HepG2 (cell line): ENCODE results near the gene LAMC1. TPM values are rescaled to one million over a fixed set of nuclear protein-coding genes. Genes with fewer than 3 reads are reported as not detected.

Experiments used
- ASH2L ChIP-seq: fragments of 300-600, 200-600 bp; sonication (generic); IDR thresholded peaks from 2 replicates; pipeline ENCODE4 v1.7.0; 2017; ENCODE audit warnings: low read depth, mild to moderate bottlenecking, moderate library complexity, mixed read lengths, low read length; ENCODE audit not compliant: insufficient read length
- ATAD3A ChIP-seq: sonication (generic); formaldehyde crosslinking; IDR thresholded peaks from 2 replicates; pipeline ENCODE4 v1.4.0; 2020; ENCODE audit warnings: missing genetic modification reagents
- EED ChIP-seq: sonication (generic); formaldehyde crosslinking; IDR thresholded peaks from 2 replicates; pipeline ENCODE4 v1.5.0; 2020; ENCODE audit warnings: mild to moderate bottlenecking, missing genetic modification reagents
- FOXA1 ChIP-seq, 2 experiments: fragments of 450-650 bp in 1 of 2; sonication (generic) in 1 of 2; formaldehyde crosslinking in 1 of 2; IDR thresholded peaks; 2 replicates each; pipeline versions ENCODE4 v1.4.0 to v1.6.1; 2016 to 2020; ENCODE audit warnings: missing genetic modification reagents in 1 of 2
- HDAC2 ChIP-seq: sonication (generic); formaldehyde crosslinking; IDR thresholded peaks from 2 replicates; pipeline ENCODE4 v1.4.0; 2020; ENCODE audit warnings: missing genetic modification reagents
- MED13 ChIP-seq: sonication (generic); formaldehyde crosslinking; IDR thresholded peaks from 2 replicates; pipeline ENCODE4 v1.5.0; 2020; ENCODE audit warnings: missing genetic modification reagents
- MXD4 ChIP-seq: IDR thresholded peaks from 2 replicates; pipeline ENCODE4 v1.6.1; 2016; ENCODE audit warnings: mild to moderate bottlenecking, missing biosample characterization, missing genetic modification reagents
- NR2F6 ChIP-seq, 2 experiments: IDR thresholded peaks; 2 replicates each; pipeline ENCODE4 v1.6.1; 2016; ENCODE audit warnings: antibody characterized with exemption in 1 of 2, mild to moderate bottlenecking in 1 of 2
- RCOR2 ChIP-seq: IDR thresholded peaks from 2 replicates; pipeline ENCODE4 v1.6.1; 2016; ENCODE audit warnings: missing biosample characterization, missing genetic modification reagents
- SAP130 ChIP-seq: IDR thresholded peaks from 2 replicates; pipeline ENCODE4 v1.6.1; 2016; ENCODE audit warnings: low read depth
- TGIF2 ChIP-seq: IDR thresholded peaks from 2 replicates; pipeline ENCODE4 v1.6.1; 2016; ENCODE audit warnings: control low read depth, missing compliant biosample characterization
- ZEB1 ChIP-seq: IDR thresholded peaks from 2 replicates; pipeline ENCODE4 v1.6.1; 2012; ENCODE audit warnings: mild to moderate bottlenecking, low read depth, inconsistent platforms; ENCODE audit not compliant: insufficient replicate concordance
- ZIK1 ChIP-seq: sonication (generic); formaldehyde crosslinking; IDR thresholded peaks from 2 replicates; pipeline ENCODE4 v1.5.0; 2020; ENCODE audit warnings: mild to moderate bottlenecking, low read depth, missing genetic modification reagents, borderline replicate concordance
- ZNF563 ChIP-seq: sonication (generic); formaldehyde crosslinking; IDR thresholded peaks from 2 replicates; pipeline ENCODE4 v1.8.0; 2022; ENCODE audit warnings: mild to moderate bottlenecking, moderate library complexity, missing genetic modification reagents
- ZNF746 ChIP-seq: sonication (generic); formaldehyde crosslinking; IDR thresholded peaks from 2 replicates; pipeline ENCODE4 v1.8.0; 2022; ENCODE audit warnings: mild to moderate bottlenecking, missing genetic modification reagents
- polyA plus RNA-seq, 8 experiments: library from polyadenylated mRNA; depleted of rRNA in 3 of 8; stranded (reverse) in 7 of 8; unstranded in 1 of 8; fragments of >200 nt; fragmentation: Illumina TruSeq in 4 of 8; extraction: Trizol in 4 of 8; gene quantifications; 2 replicates each; pipeline versions ENCODE4 v1.2.1 to v1.2.3, GENCODE V29; 2011 to 2016; ENCODE audit warnings: low read depth in 4 of 8, missing spikeins in 1 of 8, mixed read lengths in 1 of 8; ENCODE audit not compliant: insufficient read depth in 1 of 8
- total RNA-seq, 5 experiments: library from RNA; depleted of rRNA; stranded (reverse); fragments of >200 nt; fragmentation: Illumina TruSeq; extraction: Trizol; gene quantifications; 2 replicates each; pipeline ENCODE4 v1.2.3, GENCODE V29; 2016; ENCODE audit warnings: low read depth in 1 of 5
- TF ChIP-seq, protein P1 (sequence below): sonication (generic); formaldehyde crosslinking; IDR thresholded peaks from 2 replicates; pipeline ENCODE4 v1.4.0; 2020; ENCODE audit warnings: mild to moderate bottlenecking, missing genetic modification reagents
- TF ChIP-seq, protein P2 (sequence below): sonication (generic); formaldehyde crosslinking; IDR thresholded peaks from 2 replicates; pipeline ENCODE4 v1.4.0; 2020; ENCODE audit warnings: missing genetic modification reagents
- TF ChIP-seq, protein P3 (sequence below): sonication (generic); formaldehyde crosslinking; IDR thresholded peaks from 2 replicates; pipeline ENCODE4 v1.4.0; 2020; ENCODE audit warnings: missing genetic modification reagents

The LAMC1 gene
- total and polyA plus RNA-seq, 2 of the 13 experiments (the other 11 are each of a cell fraction or from before 2014, with no cell fraction given) = 58.5 to 137 TPM

DNA sequence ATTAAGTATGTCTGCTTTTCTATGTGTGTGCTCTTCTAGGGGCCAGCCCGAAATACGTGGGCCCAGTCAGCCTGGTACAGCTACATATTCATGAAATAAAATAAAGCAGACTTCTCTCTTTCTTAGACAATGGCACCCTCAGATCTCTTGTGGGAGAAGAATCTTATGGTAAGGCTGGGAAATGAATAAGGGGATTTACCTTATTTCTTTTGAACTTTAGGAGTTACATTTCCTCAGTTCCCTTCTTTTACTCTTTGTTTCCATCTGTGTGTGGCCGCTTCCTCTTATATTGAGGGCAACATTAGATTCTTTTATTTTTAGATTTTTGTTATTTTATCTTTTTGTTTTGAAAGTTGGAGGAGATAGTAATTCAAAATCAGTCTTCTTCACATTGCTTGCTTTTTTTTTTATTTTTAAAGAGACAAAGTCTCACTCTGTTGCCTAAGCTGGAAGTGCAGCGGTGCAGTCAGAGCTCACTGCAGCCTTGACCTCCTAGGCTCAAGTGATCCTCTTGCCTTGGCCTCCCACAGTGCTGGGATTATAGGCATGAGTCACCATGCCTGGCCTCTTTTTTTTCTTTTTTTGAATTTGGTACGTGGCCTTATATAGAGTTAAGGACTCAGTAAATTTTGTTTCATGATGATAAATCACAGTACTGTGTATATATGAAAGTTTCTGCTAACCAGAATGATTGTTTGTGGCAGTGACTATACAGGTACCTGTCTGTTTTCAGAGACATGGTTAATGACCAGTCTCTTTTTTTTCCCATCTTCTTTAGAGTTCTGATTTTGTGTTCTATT is 9.1 kb downstream of the LAMC1 start (continued):
- TF ChIP-seq TGIF2 (CRISPR knock-in tag) (no peak), MXD4 (CRISPR knock-in tag) (no peak), FOXA1 (IDR thresholded peaks at IDR 0.05) (no peak), FOXA1 (CRISPR knock-in tag; IDR thresholded peaks at IDR 0.05) (no peak), EED (CRISPR knock-in tag) (no peak), ZEB1 (no peak), ATAD3A (CRISPR knock-in tag) (no peak), NR2F6 (IDR thresholded peaks at IDR 0.05) (peak; percentile 68), NR2F6 (CRISPR knock-in tag; IDR thresholded peaks at IDR 0.05) (peak; percentile 83), ZNF563 (no peak), ZIK1 (CRISPR knock-in tag) (no peak), ASH2L (no peak), HDAC2 (CRISPR knock-in tag) (peak; percentile 68), MED13 (CRISPR knock-in tag) (no peak), ZNF746 (CRISPR knock-in tag) (no peak), RCOR2 (CRISPR knock-in tag) (peak; percentile 90), SAP130 (CRISPR knock-in tag) (peak; percentile 38; the same call in 1 of the 2 replicates)
- TF ChIP-seq, protein P1, sequence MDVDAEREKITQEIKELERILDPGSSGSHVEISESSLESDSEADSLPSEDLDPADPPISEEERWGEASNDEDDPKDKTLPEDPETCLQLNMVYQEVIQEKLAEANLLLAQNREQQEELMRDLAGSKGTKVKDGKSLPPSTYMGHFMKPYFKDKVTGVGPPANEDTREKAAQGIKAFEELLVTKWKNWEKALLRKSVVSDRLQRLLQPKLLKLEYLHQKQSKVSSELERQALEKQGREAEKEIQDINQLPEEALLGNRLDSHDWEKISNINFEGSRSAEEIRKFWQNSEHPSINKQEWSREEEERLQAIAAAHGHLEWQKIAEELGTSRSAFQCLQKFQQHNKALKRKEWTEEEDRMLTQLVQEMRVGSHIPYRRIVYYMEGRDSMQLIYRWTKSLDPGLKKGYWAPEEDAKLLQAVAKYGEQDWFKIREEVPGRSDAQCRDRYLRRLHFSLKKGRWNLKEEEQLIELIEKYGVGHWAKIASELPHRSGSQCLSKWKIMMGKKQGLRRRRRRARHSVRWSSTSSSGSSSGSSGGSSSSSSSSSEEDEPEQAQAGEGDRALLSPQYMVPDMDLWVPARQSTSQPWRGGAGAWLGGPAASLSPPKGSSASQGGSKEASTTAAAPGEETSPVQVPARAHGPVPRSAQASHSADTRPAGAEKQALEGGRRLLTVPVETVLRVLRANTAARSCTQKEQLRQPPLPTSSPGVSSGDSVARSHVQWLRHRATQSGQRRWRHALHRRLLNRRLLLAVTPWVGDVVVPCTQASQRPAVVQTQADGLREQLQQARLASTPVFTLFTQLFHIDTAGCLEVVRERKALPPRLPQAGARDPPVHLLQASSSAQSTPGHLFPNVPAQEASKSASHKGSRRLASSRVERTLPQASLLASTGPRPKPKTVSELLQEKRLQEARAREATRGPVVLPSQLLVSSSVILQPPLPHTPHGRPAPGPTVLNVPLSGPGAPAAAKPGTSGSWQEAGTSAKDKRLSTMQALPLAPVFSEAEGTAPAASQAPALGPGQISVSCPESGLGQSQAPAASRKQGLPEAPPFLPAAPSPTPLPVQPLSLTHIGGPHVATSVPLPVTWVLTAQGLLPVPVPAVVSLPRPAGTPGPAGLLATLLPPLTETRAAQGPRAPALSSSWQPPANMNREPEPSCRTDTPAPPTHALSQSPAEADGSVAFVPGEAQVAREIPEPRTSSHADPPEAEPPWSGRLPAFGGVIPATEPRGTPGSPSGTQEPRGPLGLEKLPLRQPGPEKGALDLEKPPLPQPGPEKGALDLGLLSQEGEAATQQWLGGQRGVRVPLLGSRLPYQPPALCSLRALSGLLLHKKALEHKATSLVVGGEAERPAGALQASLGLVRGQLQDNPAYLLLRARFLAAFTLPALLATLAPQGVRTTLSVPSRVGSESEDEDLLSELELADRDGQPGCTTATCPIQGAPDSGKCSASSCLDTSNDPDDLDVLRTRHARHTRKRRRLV (CRISPR knock-in tag) = no peak
- TF ChIP-seq, protein P2, sequence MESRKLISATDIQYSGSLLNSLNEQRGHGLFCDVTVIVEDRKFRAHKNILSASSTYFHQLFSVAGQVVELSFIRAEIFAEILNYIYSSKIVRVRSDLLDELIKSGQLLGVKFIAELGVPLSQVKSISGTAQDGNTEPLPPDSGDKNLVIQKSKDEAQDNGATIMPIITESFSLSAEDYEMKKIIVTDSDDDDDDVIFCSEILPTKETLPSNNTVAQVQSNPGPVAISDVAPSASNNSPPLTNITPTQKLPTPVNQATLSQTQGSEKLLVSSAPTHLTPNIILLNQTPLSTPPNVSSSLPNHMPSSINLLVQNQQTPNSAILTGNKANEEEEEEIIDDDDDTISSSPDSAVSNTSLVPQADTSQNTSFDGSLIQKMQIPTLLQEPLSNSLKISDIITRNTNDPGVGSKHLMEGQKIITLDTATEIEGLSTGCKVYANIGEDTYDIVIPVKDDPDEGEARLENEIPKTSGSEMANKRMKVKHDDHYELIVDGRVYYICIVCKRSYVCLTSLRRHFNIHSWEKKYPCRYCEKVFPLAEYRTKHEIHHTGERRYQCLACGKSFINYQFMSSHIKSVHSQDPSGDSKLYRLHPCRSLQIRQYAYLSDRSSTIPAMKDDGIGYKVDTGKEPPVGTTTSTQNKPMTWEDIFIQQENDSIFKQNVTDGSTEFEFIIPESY (CRISPR knock-in tag) = peak; percentile 62; the same call in 1 of the 2 replicates
- TF ChIP-seq, protein P3, sequence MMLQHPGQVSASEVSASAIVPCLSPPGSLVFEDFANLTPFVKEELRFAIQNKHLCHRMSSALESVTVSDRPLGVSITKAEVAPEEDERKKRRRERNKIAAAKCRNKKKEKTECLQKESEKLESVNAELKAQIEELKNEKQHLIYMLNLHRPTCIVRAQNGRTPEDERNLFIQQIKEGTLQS (CRISPR knock-in tag) = peak; percentile 72
